ENCODE measurements around the gene ERAL1. TPM values are rescaled to one million over a fixed set of nuclear protein-coding genes. Genes with fewer than 3 reads are reported as not detected.

ERAL1 gene
- total and polyA plus RNA-seq, 2 of the 4 experiments (the other 2 are of a cell fraction) = 34.1 to 62.3 TPM

DNA sequence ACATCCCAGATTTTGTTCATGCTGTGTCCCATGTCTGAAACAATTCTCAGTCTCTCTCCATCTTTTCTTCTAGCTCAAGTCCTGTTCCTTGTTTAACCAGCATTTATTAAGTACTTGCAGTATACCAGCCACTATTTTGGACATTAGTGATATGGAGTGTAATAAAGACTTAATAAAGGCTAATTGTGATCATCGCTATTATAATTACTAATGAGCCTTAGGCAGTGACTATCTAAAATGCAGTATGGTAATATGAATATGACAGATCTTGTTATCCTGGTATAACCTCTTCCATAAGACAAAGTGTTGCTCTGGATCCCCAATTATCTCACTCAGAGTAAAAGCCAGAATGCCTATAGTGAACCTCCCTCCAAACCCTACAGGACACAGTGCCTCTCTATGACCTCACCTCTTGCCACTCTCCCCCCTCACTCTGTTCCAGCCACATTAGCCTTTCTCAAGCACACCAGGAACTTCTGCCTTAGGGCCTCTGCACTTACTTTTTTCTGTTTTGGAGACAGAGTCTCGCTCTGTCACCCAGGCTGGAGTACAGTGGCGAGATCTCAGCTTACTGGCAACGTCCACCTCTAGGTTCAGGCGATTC is 44.5 kb downstream of the ERAL1 start:
- Histone ChIP-seq H3K9me3 (ENCODE audit: control insufficient read depth, insufficient read depth, low read length) (no peaks in the 10 kb centered on the region), H4K20me1 (ENCODE audit: insufficient read depth, low read length) (peaks cover 21% of the 10 kb centered on the region; the same call in 1 of the 2 replicates), H2BK15ac (ENCODE audit: low read depth, low read length) (no peak overlapping the region), H3K27ac (ENCODE audit: insufficient read depth, low read length) (no peak overlapping the region), H3K4me1 (ENCODE audit: control insufficient read depth, insufficient read depth, low read length) (peaks cover 9% of the 10 kb centered on the region), H2BK20ac (ENCODE audit: low read depth, low read length) (no peak overlapping the region), H3K36me3 (ENCODE audit: control insufficient read depth, insufficient read depth, low read length) (no peaks in the 10 kb centered on the region), H3K14ac (replicated peaks; ENCODE audit: low read depth, low read length) (no peak overlapping the region), H3K56ac (ENCODE audit: extremely low read depth, insufficient read depth, low read length) (no peak overlapping the region), H3K9ac (ENCODE audit: low read depth, low read length) (no peak overlapping the region), H2AFZ (replicated peaks; ENCODE audit: low read length, poor library complexity) (no peak overlapping the region), H2AK9ac (replicated peaks; ENCODE audit: low read depth, low read length, poor library complexity) (no peak overlapping the region), H3K79me1 (ENCODE audit: low read depth in 1 of 2, low read length in 2 of 2) (peaks cover 7 to 47% of the 10 kb centered on the region in 2 experiments; a peak in 3 of 4 replicates), H4K8ac (ENCODE audit: low read depth in 2 of 2, low read length in 2 of 2) (no peak overlapping the region), H3K23ac (ENCODE audit: low read depth, low read length) (no peak overlapping the region), H4K5ac (ENCODE audit: low read depth, low read length) (no peak overlapping the region), H3K18ac (ENCODE audit: low read depth, low read length) (no peak overlapping the region), H2BK120ac (ENCODE audit: low read depth, low read length) (no peak overlapping the region), H3K4ac (ENCODE audit: low read depth, low read length) (no peak overlapping the region), H3K27me3 (ENCODE audit: control insufficient read depth, insufficient read depth, low read length) (no peaks in the 10 kb centered on the region), H3K4me2 (ENCODE audit: low read depth, low read length) (no peak overlapping the region), H2AK5ac (ENCODE audit: low read depth, low read length) (no peak overlapping the region; the same call in 1 of the 2 replicates), H3K9me1 (ENCODE audit: insufficient read depth, low read length) (peaks cover 16% of the 10 kb centered on the region), H3K4me3 (ENCODE audit: insufficient read depth, low read depth, low read length) (no peak overlapping the region), H2BK5ac (ENCODE audit: low read depth, low read length, poor library complexity, severe bottlenecking) (no peak overlapping the region), H4K91ac (ENCODE audit: insufficient read depth, low read depth, low read length) (no peak overlapping the region)
- in situ Hi-C loops (cut with MboI; ENCODE audit: low sequenced_read_pairs) = no loop called here
- intact Hi-C loops (cut with micrococcal nuclease) = no loop called here
- ATAC-seq (ENCODE audit: low read depth) = no peak
- CTCF ChIA-PET = interaction anchor here (0.6 to 0.9 kb wide), 2 partner anchors 9 to 26 kb away, joined by 3 read pairs; no protein-coding TSS in a partner anchor
- WGBS, 2 experiments (ENCODE audit: extremely low coverage in 2 of 2, insufficient read length in 1 of 2) = 90% methylated on average over 2 of the region's 5 CpGs; no CpG with 5 or more reads in 1 of the 2 experiments
- TF ChIP-seq, protein P1, sequence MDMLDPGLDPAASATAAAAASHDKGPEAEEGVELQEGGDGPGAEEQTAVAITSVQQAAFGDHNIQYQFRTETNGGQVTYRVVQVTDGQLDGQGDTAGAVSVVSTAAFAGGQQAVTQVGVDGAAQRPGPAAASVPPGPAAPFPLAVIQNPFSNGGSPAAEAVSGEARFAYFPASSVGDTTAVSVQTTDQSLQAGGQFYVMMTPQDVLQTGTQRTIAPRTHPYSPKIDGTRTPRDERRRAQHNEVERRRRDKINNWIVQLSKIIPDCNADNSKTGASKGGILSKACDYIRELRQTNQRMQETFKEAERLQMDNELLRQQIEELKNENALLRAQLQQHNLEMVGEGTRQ (IDR thresholded peaks at IDR 0.05; ENCODE audit: low read depth, low read length) = no peak
- TF ChIP-seq, protein P2, sequence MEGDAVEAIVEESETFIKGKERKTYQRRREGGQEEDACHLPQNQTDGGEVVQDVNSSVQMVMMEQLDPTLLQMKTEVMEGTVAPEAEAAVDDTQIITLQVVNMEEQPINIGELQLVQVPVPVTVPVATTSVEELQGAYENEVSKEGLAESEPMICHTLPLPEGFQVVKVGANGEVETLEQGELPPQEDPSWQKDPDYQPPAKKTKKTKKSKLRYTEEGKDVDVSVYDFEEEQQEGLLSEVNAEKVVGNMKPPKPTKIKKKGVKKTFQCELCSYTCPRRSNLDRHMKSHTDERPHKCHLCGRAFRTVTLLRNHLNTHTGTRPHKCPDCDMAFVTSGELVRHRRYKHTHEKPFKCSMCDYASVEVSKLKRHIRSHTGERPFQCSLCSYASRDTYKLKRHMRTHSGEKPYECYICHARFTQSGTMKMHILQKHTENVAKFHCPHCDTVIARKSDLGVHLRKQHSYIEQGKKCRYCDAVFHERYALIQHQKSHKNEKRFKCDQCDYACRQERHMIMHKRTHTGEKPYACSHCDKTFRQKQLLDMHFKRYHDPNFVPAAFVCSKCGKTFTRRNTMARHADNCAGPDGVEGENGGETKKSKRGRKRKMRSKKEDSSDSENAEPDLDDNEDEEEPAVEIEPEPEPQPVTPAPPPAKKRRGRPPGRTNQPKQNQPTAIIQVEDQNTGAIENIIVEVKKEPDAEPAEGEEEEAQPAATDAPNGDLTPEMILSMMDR (conservative IDR thresholded peaks at IDR 0.05; ENCODE audit: low read depth, low read length) = no peak
- TF ChIP-seq NFE2L2 (IDR thresholded peaks at IDR 0.05; ENCODE audit: low read depth, low read length) (no peak), CHD1 (IDR thresholded peaks at IDR 0.05; ENCODE audit: low read depth, low read length) (no peak), SMC3 (IDR thresholded peaks at IDR 0.05; ENCODE audit: low read depth, low read length) (no peak), RAD21 (IDR thresholded peaks at IDR 0.05; ENCODE audit: low read length) (no peak), FOS (IDR thresholded peaks at IDR 0.05; ENCODE audit: low read depth, low read length) (no peak), RCOR1 (IDR thresholded peaks at IDR 0.05; ENCODE audit: insufficient replicate concordance, low read length) (no peak), MAFK (IDR thresholded peaks at IDR 0.05; ENCODE audit: low read depth, low read length) (no peak), BHLHE40 (IDR thresholded peaks at IDR 0.05; ENCODE audit: low read depth, low read length) (no peak), MXI1 (IDR thresholded peaks at IDR 0.05; ENCODE audit: borderline replicate concordance, low read depth, low read length) (no peak), POLR2A (IDR thresholded peaks at IDR 0.05; ENCODE audit: low read depth, low read length) (no peak)
- no peak for DNase-seq
- BruUV-seq (replicated peaks) = no TSS peak
- dilution Hi-C loops (cut with HindIII; ENCODE audit: low sequenced_read_pairs, unreplicated experiment) = no loop called here
- POLR2A ChIA-PET (ENCODE audit: unreplicated experiment) = no interaction called here
